Hepatocyte (in vitro differentiated cells): ENCODE results near the gene TIGD6. TPM values are rescaled to one million over a fixed set of nuclear protein-coding genes. Genes with fewer than 3 reads are reported as not detected.

Source experiments
- DNase-seq: peaks from one replicate; pipeline ENCODE4 v3.0.0-alpha.2; 2016; ENCODE audit warnings: low spot score
- H2AFZ ChIP-seq: fragments of 200-600 bp; sonication (generic); 2 replicates; pipeline ENCODE4 v1.6.0; 2016; ENCODE audit warnings: antibody characterized with exemption, mild to moderate bottlenecking
- H3K27ac ChIP-seq: fragments of 200-600 bp; sonication (generic); 2 replicates; pipeline ENCODE4 v1.5.1; 2016; ENCODE audit warnings: mild to moderate bottlenecking
- H3K27me3 ChIP-seq: fragments of 200-600 bp; sonication (generic); 2 replicates; pipeline ENCODE4 v1.6.1; 2016
- H3K36me3 ChIP-seq: fragments of 200-600 bp; sonication (generic); replicated peaks from 2 replicates; pipeline ENCODE4 v1.5.1; 2016; ENCODE audit warnings: low read depth; ENCODE audit not compliant: insufficient read depth
- H3K4me1 ChIP-seq: fragments of 200-600 bp; sonication (generic); 2 replicates; pipeline ENCODE4 v1.5.1; 2016; ENCODE audit warnings: mild to moderate bottlenecking, moderate library complexity; ENCODE audit not compliant: insufficient read depth
- H3K4me2 ChIP-seq: fragments of 200-600 bp; sonication (generic); 2 replicates; pipeline ENCODE4 v1.6.0; 2016
- H3K4me3 ChIP-seq: fragments of 200-600 bp; sonication (generic); 2 replicates; pipeline ENCODE4 v1.5.1; 2016; ENCODE audit warnings: mild to moderate bottlenecking
- H3K79me2 ChIP-seq: fragments of 200-600 bp; sonication (generic); 2 replicates; pipeline ENCODE4 v1.6.0; 2017; ENCODE audit warnings: mild to moderate bottlenecking
- H3K9me2 ChIP-seq: fragments of 200-600 bp; sonication (generic); replicated peaks from 2 replicates; pipeline ENCODE4 v1.6.0; 2017; ENCODE audit warnings: mild to moderate bottlenecking; ENCODE audit not compliant: insufficient read depth
- H3K9me3 ChIP-seq: fragments of 200-600 bp; sonication (generic); 2 replicates; pipeline ENCODE4 v1.5.1; 2016; ENCODE audit warnings: low read depth, mild to moderate bottlenecking
- H4K20me1 ChIP-seq: fragments of 200-600 bp; sonication (generic); 2 replicates; pipeline ENCODE4 v1.6.0; 2016; ENCODE audit warnings: mild to moderate bottlenecking; ENCODE audit not compliant: insufficient read depth, poor library complexity, severe bottlenecking
- EZH2 ChIP-seq: fragments of 200-600 bp; sonication (generic); IDR thresholded peaks from 2 replicates; pipeline ENCODE4 v1.6.1; 2016; ENCODE audit warnings: antibody characterized with exemption, mild to moderate bottlenecking, borderline replicate concordance
- EZH2phosphoT487 ChIP-seq: fragments of 200-600 bp; sonication (generic); IDR thresholded peaks from one replicate; pipeline ENCODE4 v1.6.1; 2018; ENCODE audit warnings: antibody characterized with exemption, mild to moderate bottlenecking, low read depth, moderate library complexity; ENCODE audit not compliant: unreplicated experiment, severe bottlenecking
- WGBS: methylation state at CpG from one replicate; pipeline ENCODE4 v1.1.6; 2016; ENCODE audit warnings: low lambda C conversion rate; ENCODE audit errors: missing lambda C conversion rate; 5-methylcytosine and 5-hydroxymethylcytosine counted together
- polyA plus RNA-seq: library from polyadenylated mRNA; unstranded; fragments of >200 nt; fragmentation: Nextera tagmentation; extraction: Ambion mirVana; gene quantifications from 2 replicates; pipeline ENCODE4 v1.2.1, GENCODE V29; 2016
- total RNA-seq: library from RNA; depleted of rRNA; stranded (reverse); fragments of >200 nt; gene quantifications from 2 replicates; pipeline ENCODE4 v1.2.3, GENCODE V29; 2014
- TF ChIP-seq, protein P1 (sequence below): fragments of 200-600 bp; sonication (generic); IDR thresholded peaks from 2 replicates; pipeline ENCODE4 v1.5.1; 2016; ENCODE audit warnings: antibody characterized with exemption, mild to moderate bottlenecking; ENCODE audit not compliant: poor library complexity

Gene TIGD6
- total and polyA plus RNA-seq, 2 experiments from 2014 or later = 4.6 to 5.0 TPM

DNA sequence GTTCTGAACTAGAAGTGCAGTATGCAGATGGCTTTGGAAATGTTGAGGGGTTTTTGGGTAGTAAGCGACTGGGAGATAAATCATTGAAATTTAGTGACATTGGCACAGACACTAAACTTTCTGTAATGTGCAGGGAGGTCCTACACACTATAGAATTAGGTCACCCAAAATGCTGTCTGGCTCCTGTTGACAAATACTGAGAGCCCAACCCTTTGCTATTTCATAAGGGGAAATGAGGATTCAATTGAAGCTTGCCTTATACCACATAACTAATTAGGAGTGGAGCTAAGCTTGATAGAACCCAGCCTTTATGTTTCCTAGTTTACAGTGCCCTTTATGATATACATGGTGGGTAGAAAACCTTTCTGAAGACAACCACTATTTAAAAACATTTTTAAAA is 22.7 kb upstream of the TIGD6 start:
- peaks cover 5% of the 10 kb centered on the region for H3K36me3 ChIP-seq
- peaks cover 3% of the 10 kb centered on the region for H3K79me2 ChIP-seq
- H3K9me2 ChIP-seq = no peaks in the 10 kb centered on the region
- H4K20me1 ChIP-seq = no peaks in the 10 kb centered on the region
- no peak overlapping the region for H3K4me3 ChIP-seq
- WGBS = 92% methylated on average over 1 of the region's 1 CpG
- TF ChIP-seq EZH2phosphoT487 (no peak), EZH2 (no peak)
- TF ChIP-seq, protein P1, sequence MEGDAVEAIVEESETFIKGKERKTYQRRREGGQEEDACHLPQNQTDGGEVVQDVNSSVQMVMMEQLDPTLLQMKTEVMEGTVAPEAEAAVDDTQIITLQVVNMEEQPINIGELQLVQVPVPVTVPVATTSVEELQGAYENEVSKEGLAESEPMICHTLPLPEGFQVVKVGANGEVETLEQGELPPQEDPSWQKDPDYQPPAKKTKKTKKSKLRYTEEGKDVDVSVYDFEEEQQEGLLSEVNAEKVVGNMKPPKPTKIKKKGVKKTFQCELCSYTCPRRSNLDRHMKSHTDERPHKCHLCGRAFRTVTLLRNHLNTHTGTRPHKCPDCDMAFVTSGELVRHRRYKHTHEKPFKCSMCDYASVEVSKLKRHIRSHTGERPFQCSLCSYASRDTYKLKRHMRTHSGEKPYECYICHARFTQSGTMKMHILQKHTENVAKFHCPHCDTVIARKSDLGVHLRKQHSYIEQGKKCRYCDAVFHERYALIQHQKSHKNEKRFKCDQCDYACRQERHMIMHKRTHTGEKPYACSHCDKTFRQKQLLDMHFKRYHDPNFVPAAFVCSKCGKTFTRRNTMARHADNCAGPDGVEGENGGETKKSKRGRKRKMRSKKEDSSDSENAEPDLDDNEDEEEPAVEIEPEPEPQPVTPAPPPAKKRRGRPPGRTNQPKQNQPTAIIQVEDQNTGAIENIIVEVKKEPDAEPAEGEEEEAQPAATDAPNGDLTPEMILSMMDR = no peak
- H3K27me3 ChIP-seq = no peaks in the 10 kb centered on the region
- H3K4me1 ChIP-seq = peaks cover 5% of the 10 kb centered on the region
- no peaks in the 10 kb centered on the region for H3K9me3 ChIP-seq
- no peak overlapping the region for H3K27ac ChIP-seq
- no peak overlapping the region for H3K4me2 ChIP-seq
- H2AFZ ChIP-seq = no peak overlapping the region
- no peak for DNase-seq

DNA sequence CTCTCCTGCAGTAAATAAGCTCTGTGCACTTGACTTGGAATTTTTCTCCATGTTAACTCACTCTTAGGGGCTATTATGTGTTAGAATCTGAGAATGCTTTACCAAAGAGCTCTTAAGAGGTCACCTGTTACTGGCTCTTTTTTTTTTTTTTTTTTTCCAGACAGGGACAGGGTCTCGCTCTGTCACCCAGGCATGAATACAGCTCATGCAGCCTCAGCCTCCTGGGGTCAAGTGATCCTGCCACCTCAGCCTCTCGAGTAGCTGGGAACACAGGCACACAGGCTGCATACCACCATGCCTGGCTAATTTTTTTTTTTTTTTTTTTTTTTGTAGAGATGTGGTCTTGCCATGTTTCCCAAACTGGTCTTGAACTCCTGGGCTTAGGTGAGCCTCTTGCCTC is 22.2 kb upstream of the TIGD6 start:
- no peak overlapping the region for H3K4me3 ChIP-seq
- peaks cover 3% of the 10 kb centered on the region for H3K79me2 ChIP-seq
- H3K36me3 ChIP-seq = peaks cover 5% of the 10 kb centered on the region
- DNase-seq = no peak
- H3K9me2 ChIP-seq = no peaks in the 10 kb centered on the region
- TF ChIP-seq EZH2 = no peak
- TF ChIP-seq, protein P1 = no peak
- TF ChIP-seq EZH2phosphoT487 = no peak
- no peaks in the 10 kb centered on the region for H3K9me3 ChIP-seq
- peaks cover 5% of the 10 kb centered on the region for H3K4me1 ChIP-seq
- H3K4me2 ChIP-seq = no peak overlapping the region
- no peaks in the 10 kb centered on the region for H3K27me3 ChIP-seq
- H4K20me1 ChIP-seq = no peaks in the 10 kb centered on the region
- no peak overlapping the region for H2AFZ ChIP-seq
- WGBS = 100% methylated on average over 2 of the region's 2 CpGs
- H3K27ac ChIP-seq = peak overlapping the region; percentile 23

DNA sequence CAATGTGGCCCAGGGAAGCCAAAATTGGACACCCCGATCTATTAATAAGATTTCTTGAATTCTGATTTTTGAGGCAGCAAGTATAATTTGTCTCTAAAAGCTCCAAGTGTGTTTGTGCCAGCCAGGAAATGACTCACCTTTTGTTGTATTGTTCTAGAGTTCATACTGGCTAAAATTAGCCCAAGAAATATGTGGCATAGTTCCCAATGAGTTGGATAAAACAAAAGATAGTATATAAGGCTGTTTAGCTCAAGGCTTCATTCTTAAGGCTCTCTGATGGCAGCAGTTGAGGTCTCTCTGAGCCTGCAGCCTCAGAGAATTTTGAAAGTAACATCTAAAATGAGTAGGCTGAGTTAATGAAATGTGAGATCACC is 21.7 kb upstream of the TIGD6 start:
- Histone ChIP-seq H3K27ac (peak overlapping the region; percentile 23), H3K36me3 (peaks cover 5% of the 10 kb centered on the region)
- TF ChIP-seq, protein P1 = no peak
- TF ChIP-seq EZH2 (no peak), EZH2phosphoT487 (no peak)

More for the DNA sequence above, 21.7 kb upstream of the TIGD6 start:
- no peak overlapping the region for H3K4me2 ChIP-seq
- H2AFZ ChIP-seq = no peak overlapping the region
- H3K9me2 ChIP-seq = no peaks in the 10 kb centered on the region
- H3K27me3 ChIP-seq = no peaks in the 10 kb centered on the region
- no peak overlapping the region for H3K4me3 ChIP-seq
- no peaks in the 10 kb centered on the region for H3K9me3 ChIP-seq
- no peak for DNase-seq
- H3K4me1 ChIP-seq = peaks cover 5% of the 10 kb centered on the region
- no peaks in the 10 kb centered on the region for H4K20me1 ChIP-seq
- peaks cover 3% of the 10 kb centered on the region for H3K79me2 ChIP-seq
- 95% methylated on average over 1 of the region's 1 CpG for WGBS
